ENCODE measurements around the gene RBM4B.
A peak's percentile ranks its signal among the peaks of the same experiment; 100 is the strongest.

The RBM4B gene

DNA sequence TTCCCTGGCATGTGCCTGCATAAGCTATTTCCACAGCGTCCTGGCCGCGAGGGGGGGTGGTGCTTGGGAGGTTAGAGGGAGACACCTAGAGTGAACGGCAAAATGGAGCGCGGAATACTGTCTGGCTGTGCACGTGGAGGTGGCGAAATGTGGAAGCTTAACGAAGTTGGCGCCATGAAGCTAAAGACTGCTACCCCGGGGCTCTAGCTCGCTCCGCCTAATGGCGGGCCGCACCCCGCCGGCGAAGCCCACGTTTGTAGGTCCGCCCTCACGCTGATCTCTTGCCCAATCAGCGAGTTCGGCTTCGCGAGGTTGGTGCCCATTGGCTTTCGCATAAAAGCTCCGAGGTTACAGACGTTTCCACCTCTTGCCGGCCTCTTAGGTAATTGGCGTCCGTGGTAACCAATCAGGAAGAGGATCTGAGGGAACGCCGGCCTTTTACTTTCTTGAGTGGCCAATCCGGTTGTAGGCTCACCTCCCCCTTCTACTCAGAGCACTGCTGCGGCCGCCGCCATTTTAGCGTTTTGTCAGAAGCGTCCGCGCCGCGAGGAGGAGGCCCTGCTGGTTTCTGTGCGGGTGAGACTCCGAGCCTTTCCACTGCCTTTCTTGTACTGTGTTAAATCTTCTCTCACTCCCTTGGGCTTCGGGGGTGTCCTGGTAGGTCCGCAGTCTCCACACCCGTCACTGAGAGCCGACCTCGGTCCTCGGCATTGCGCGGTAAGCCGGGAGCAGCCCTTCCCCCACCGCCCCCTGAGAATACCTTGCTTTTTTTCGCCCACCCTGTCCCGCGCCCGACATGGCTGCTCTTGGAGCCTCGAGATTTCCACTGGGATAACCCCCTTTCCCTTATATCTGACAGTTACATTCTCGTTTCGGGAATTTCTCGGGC is 39.3 kb downstream of the RBM4B start, which contains the start of gene RBM4:
Gene RBM4 (plus strand): TSS at position 527 of the 889 bp plus-strand sequence. CDS start 1,009 bp downstream, outside the sequence.
- peak; percentile 99 for DNase-seq

DNA sequence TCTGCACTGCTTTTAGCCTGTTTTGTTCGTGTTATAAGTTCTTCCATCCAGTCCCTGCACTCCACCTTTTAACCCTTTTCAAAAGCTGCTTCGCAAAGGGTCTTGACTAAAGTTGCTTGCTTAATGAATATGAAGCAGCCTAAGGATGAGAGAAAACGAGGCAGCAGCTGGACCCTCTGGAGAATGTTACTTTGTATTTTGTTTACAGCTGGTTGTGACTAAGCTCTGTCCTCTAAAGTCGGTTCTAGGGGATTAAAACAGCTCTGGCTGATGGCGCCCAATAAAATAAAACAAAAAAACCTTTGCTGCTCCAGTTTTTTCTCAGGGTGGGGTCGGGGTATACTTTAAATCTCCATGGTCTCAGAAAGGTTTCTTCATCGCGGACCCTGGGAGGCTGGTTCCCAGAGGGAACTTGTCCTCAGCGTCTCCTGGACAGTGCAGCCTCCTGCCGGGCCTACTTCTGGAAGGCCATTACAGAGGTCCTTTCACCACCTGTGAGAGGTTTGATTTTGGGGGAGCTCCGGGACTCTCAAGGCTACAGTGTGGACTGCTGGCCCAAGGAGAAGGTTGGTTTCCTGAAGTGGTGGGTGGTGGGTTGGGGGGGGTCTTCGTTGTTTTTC is 40.0 kb downstream of the RBM4B start:
- no peak for DNase-seq

- DNase-seq = no peak
These were observed 41.3 kb downstream of the RBM4B start for GRCh38 chr11:66636411-66636810.

DNA sequence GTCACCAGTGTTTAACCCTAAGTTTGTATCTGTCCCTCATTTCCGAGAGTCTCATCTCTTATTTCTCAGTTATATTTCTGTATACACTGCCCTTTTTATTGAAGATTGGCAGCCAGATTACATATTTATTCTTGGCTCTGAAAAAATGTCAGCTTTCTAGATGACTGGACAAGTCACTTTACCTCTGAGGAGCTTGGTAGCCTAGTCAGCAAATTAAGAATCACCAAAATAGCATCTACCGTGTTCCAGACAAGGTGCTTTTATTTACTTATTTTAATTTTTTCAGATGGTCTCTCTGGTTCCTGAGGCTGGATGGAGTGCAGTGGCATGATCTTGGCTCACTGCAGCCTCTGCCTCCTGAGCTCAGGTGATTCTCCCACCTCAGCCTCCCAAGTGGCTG is 44.7 kb downstream of the RBM4B start:
- no peak for DNase-seq

GRCh38 chr11:66631883-66632282 is 45.8 kb downstream of the RBM4B start:
- DNase-seq = no peak

GRCh38 chr11:66629356-66629755 is 48.3 kb downstream of the RBM4B start:
- no peak for DNase-seq

- no peak for DNase-seq
These were observed 49.6 kb downstream of the RBM4B start for GRCh38 chr11:66628061-66628603.

DNA sequence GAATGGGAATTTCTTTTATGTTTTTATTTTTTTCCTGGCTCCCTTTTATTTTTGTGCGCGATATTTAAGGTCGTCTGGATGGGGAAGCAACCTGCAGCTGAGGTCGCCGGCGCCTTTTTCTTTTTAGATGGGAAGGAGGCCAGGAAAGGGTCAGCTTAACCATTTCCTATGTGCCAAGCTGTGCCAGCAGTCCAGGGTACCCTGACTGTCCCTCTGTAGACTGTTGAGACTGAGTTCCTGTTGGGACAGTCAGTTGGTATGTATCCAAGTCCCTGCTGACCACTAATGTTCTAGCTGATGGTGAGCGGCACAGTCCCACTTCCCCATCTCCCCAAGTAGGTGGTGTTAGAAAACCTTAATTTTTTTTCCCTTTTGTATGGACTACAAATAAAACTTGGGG is 50.8 kb downstream of the RBM4B start:
- no peak for DNase-seq

GRCh38 chr11:66626382-66626781 is 51.3 kb downstream of the RBM4B start:
- DNase-seq = no peak

- DNase-seq = no peak
These were observed 51.9 kb downstream of the RBM4B start for GRCh38 chr11:66625752-66626149.

GRCh38 chr11:66625041-66625751 is 52.5 kb downstream of the RBM4B start:
- no peak for DNase-seq

GRCh38 chr11:66624450-66624849 is 53.2 kb downstream of the RBM4B start:
- no peak for DNase-seq

DNA sequence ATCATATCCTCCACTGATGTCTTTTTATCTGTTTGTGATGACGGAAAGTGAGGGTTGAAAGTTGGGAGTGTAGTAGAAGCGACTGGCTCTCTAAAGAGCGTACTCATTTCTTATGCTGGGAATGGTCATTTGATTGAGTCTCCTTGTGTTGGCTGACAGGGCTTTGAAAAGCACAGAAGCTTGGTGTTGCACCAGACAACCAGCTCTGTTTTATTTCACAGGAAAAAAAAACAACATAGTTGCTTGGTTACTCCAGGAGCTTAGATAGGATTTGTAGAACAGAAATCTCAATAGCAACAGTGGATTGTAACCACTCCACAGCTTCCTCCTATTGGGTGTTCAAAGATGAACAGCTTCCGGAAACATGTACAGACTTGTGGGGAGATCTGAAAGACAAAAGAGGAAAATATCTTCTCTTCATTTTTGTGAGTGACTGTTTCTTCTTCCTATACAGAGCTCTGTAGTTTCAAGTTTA is 58.6 kb downstream of the RBM4B start:
- DNase-seq = no peak

GRCh38 chr11:66617155-66617834 is 60.4 kb downstream of the RBM4B start:
- no peak for DNase-seq

DNA sequence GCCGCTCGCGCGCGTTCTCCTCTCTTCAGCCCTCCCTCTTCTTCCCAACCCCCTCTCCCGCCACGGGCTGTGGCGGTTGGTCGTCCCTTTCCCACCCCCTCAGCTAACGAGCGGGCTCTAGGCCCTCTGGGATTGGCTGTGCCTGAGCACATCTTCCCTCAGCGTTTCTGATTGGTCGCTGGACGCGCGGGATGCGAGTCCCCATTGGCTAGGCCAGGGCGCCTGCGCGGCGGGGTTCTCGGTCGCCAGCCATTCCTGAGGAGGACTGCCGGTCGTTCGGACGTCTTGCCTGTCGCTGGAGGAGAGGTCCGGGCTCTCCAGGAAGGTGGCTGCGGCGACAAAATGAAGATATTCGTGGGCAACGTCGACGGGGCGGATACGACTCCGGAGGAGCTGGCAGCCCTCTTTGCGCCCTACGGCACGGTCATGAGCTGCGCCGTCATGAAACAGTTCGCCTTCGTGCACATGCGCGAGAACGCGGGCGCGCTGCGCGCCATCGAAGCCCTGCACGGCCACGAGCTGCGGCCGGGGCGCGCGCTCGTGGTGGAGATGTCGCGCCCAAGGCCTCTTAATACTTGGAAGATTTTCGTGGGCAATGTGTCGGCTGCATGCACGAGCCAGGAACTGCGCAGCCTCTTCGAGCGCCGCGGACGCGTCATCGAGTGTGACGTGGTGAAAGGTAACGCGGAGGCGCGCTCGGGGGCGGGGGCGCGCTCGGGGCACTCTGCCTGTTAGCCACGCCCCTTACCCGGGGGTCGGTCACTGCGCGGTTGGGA is 61.1 kb downstream of the RBM4B start, which contains the start of gene RBM14:
Gene RBM14 (plus strand): TSS at position 252 of the 776 bp plus-strand sequence. CDS start 91 bp downstream, at position 343.
- peak; percentile 96 for DNase-seq
